AML-193 (cell line): Measurements from ENCODE around the gene SPANXN3.
"Not testable (repeated sequence)": the region's sequence is repeated elsewhere in the genome, so short reads cannot be mapped to it uniquely, and the experiment has no call there.

Experiments
- DNase-seq, 2 experiments: peaks; one replicate each; lab custom pipeline; 2025; lab: John Stamatoyannopoulos, UW

Gene SPANXN3, protein sequence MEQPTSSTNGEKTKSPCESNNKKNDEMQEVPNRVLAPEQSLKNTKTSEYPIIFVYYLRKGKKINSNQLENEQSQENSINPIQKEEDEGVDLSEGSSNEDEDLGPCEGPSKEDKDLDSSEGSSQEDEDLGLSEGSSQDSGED

GRCh38 chrX:143517375-143517774, at the start of gene SPANXN3:
Gene SPANXN3, minus strand, starts transcription at chrX:143517475. Its CDS starts 84 bp downstream, at chrX:143517391.
- not testable (repeated sequence) for DNase-seq

DNA sequence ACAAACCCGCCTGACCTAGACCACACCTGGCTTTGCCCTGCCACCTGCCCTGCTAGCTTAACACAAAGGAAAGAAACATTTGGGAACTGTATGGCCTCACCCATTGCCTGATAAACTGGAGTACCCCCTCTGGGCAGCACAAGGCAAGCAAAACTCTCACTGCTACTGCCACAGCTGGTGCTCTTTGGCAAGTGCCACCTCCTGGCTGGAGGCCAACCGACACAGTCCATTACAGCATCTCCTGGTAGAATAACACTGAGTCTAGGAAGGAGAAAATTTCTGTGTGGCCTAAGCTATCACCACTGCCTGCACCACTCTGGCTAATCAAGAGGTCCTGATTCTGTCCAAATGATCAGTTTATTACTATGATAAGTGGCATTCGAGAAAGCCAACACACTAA, 18.9 kb upstream of the SPANXN3 start:
- no peak for DNase-seq

DNA sequence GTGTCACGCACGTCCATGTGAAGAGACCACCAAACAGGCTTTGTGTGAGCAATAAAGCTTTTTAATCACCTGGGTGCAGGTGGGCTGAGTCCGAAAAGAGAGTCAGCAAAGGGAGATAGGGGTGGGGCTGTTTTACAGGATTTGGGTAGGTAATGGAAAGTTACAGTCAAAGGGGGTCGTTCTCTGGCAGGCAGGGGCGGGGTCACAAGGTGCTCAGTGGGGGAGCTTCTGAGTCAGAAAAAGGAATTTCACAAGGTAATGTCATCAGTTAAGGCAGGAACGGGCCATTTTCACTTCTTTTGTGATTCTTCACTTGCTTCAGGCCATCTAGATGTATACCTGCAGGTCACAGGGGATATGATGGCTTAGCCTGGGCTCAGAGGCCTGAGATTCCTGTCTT, 15.1 kb downstream of the SPANXN3 start:
- not testable (repeated sequence) for DNase-seq

DNA sequence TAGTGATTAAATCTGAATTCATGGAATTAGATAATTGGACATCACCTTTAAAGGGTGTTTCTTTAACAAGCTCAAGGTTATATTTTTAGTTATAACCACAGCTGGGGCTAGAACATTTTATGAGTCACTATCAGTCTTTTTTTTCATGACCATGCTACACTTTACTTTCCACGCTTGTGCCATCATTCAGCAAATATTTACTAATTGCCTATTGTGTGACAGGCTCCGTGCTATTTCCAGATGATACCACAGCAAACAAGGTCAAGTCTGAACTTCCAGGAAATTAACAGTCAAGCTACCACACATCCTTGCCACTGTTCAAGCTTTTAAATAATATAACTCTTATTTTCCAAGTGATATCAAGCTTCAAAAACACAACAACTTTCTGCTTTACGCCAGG, 16.5 kb downstream of the SPANXN3 start:
- no peak for DNase-seq

GRCh38 chrX:143486105-143486504, 31.2 kb downstream of the SPANXN3 start:
- DNase-seq, result no peak

GRCh38 chrX:143476751-143477150, 40.5 kb downstream of the SPANXN3 start:
- no peak for DNase-seq

DNA sequence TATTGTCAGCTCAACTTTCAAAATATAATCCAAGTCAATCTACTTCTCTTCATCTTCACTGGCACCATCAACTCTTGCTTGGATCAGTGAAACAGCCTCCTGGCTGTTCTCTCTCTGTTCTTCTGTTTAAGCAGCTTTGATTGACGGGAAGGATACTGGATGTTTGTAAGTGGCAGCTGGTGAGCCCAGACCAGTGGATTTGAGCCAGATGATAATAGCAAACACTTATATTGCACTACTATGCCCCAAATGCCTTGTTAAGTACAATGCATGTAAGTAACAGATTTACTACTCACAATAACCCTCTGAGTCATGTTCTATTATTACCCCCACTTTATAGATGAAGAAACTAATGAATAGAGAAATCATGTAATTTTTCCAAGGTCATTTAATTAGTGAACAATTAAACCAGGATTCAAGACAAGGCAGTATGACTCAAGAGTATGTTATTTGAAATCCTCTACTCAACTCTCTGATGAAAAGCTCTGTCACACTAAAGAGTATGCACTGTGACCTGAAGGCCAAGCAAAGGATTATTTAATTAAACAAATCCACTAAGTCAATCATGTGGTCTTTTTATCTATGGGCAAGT, 44.8 kb downstream of the SPANXN3 start:
- no peak for DNase-seq

GRCh38 chrX:143466130-143466529, 51.1 kb downstream of the SPANXN3 start:
- no peak for DNase-seq

GRCh38 chrX:143462696-143463095, 54.6 kb downstream of the SPANXN3 start:
- DNase-seq, result no peak

DNA sequence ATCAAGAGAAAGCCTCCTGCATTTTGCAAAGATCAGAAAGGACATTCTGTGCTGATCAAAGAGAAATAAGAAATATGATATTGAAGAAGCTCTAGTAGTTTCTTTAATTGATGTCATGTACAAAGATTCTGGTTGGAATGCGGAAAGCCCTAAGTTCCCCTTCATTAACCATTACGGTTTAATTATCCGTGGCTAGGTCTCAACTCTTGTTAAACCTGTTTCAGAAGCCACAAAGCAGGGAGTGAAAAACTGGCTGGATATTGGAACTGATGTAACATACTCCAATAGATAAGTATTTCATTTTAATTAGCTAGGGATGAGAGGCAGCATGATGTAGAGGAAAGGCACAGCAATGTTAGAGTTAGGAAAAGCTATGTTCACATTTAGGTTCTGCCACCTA, 55.7 kb downstream of the SPANXN3 start:
- no peak for DNase-seq
